Fibroblast of villous mesenchyme (primary cell): ENCODE measurements around the gene TRIM75. TPM values are rescaled to one million over a fixed set of nuclear protein-coding genes. Genes with fewer than 3 reads are reported as not detected.
"Not testable (repeated sequence)": the region's sequence is repeated elsewhere in the genome, so short reads cannot be mapped to it uniquely, and the experiment has no call there.

Source experiments
- DNase-seq: peaks from one replicate; pipeline ENCODE4 v3.0.0-alpha.2; 2010; ENCODE audit warnings: low read depth
- H3K4me3 ChIP-seq: 2 replicates; pipeline ENCODE4 v1.5.1; 2011; ENCODE audit warnings: low read depth, mild to moderate bottlenecking, low read length
- CTCF ChIP-seq: IDR thresholded peaks from 2 replicates; pipeline ENCODE4 v1.5.1; 2012; ENCODE audit warnings: low read depth, mild to moderate bottlenecking, low read length; ENCODE audit not compliant: insufficient read depth
- total RNA-seq: library from RNA; depleted of rRNA; stranded (reverse); fragments of >200 nt; gene quantifications from 2 replicates; pipeline ENCODE4 v1.2.3, GENCODE V29; 2012

Gene TRIM75
- total RNA-seq, 1 donor = not detected

DNA sequence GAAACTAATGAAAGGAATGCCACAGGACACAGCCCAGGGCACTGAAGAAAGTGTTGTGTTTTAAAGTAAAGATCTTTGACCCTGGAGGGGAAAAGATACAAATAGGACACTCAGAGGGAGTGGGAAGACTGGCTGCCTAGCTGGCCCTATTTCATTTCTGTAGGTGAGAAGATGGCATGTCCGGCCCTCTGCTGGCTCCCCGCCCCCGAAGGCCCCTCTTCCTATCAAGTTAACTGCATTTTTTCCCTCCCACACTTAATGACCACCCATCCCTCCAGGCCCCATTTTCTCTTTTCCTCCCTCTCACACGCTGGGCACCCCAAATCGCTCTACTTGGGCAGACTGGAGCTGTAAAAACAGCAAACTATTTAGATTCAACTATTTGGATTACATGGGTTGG lies 5.5 kb upstream of the TRIM75 start:
- no peak for DNase-seq
- TF ChIP-seq CTCF = no peak
- H3K4me3 ChIP-seq = no peak overlapping the region

DNA sequence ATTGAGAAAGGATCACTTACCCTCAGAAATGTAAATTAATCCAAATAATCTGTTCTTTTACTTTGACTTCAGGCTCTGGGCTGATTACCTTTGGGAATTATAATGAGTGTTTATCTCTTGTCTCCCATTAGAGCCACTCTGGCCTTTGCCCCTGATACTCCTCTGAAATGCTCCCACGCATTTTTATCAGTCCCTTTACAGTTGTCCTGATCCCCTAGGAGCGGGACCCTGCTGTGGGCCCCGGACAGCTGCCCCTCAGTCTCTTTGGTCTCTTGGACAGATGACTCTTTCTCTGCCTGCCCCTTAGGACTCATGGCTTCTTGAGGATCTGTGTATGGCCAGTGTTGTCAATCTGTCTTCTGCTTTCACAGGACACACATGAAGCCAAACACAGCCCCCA lies 1.0 kb upstream of the TRIM75 start:
- no peak for TF ChIP-seq CTCF
- no peak overlapping the region for H3K4me3 ChIP-seq
- DNase-seq = no peak

DNA sequence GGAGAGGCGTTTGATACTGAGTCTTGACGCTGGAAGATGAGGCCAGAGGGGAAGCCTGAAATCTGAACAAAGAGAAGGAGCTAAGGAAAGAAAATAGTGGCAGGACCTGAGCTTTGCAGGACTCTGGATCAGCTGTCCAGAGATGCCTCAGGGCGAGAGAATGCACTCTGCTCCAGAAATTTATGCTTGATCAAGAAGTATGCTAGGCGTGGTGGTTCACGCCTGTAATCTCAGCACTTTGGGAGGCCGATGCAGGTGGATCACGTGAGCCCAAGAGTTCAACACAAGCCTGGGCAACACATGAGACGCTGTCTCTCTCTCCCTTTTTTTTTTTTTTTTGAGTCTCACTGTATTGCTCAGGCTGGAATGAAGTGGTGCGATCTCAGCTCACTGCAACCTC lies 1.9 kb downstream of the TRIM75 start:
- no peak overlapping the region for H3K4me3 ChIP-seq
- DNase-seq = no peak
- no peak for TF ChIP-seq CTCF

DNA sequence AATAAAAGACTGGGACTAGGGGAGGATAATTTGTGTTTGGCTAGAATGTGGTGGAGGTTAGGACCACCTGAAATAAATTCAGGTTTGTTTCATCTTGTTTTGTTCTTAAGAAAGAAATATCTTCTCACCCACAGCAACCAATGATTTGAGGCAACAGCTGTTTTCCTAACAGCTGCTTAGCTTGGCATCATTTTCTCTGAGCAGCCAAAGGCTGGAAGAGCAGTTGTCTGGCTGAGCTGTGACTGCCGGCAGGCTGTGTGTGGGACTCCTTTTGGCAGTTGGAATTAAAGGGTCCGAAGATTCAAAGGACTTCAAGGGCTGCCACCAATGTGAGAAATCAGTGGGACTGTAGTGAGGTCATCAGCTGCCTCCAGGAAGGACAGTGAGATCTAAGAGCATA lies 5.0 kb downstream of the TRIM75 start:
- no peak overlapping the region for H3K4me3 ChIP-seq
- no peak for TF ChIP-seq CTCF
- no peak for DNase-seq

- no peak overlapping the region for H3K4me3 ChIP-seq
- no peak for DNase-seq
- TF ChIP-seq CTCF = no peak
These were observed 5.7 kb downstream of the TRIM75 start for GRCh38 chr4:165059386-165059785.

- H3K4me3 ChIP-seq = no peak overlapping the region
- no peak for DNase-seq
- TF ChIP-seq CTCF = peak; percentile 29
These were observed 7.3 kb downstream of the TRIM75 start for GRCh38 chr4:165060938-165061337.

- DNase-seq = peak; percentile 2
- no peak overlapping the region for H3K4me3 ChIP-seq
- TF ChIP-seq CTCF = no peak
These were observed 16.9 kb downstream of the TRIM75 start for GRCh38 chr4:165070560-165070959.

DNA sequence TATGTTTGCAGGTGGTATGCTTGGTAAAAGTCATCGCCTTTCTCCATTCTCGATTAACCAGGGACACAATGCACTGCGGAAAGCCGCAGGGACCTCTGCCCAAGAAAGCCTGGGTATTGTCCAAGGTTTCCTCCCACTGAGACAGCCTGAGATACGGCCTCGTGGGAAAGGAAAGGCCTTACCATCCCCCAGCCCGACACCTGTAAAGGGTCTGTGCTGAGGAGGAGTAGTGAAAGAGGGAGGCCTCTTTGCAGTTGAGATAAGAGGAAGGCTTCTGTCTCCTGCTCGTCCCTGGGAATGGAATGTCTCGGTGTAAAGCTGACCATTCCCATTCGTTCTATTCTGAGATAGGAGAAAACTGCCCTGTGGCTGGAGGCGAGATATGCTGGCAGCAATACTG lies 19.7 kb downstream of the TRIM75 start:
- not testable (repeated sequence) for DNase-seq, H3K4me3 ChIP-seq
